ENCODE results near the gene VPS52. TPM values are rescaled to one million over a fixed set of nuclear protein-coding genes. Genes with fewer than 3 reads are reported as not detected.

Gene VPS52
- polyA plus RNA-seq, 1 donor from 2014 or later = 29.1 TPM

DNA sequence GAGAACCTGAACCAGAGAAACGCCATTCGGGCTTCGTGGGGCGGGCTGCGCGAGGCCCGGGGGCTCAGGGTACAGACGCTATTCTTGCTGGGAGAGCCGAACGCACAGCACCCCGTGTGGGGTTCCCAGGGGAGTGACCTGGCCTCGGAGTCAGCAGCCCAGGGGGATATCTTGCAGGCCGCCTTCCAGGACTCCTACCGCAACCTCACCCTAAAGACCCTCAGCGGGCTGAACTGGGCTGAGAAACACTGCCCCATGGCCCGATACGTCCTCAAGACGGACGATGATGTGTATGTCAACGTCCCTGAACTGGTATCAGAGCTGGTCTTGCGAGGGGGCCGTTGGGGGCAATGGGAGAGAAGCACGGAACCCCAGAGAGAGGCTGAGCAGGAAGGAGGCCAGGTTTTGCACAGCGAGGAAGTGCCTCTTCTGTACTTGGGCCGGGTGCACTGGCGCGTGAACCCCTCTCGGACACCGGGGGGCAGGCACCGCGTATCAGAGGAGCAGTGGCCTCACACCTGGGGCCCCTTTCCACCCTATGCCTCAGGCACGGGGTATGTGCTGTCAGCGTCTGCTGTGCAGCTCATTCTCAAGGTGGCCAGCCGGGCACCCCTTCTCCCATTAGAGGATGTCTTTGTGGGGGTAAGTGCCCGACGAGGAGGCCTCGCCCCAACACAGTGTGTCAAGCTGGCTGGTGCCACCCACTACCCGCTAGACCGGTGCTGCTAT is 6.2 kb upstream of the VPS52 start:
- H4K20me1 ChIP-seq (ENCODE audit: insufficient read depth) = no peaks in the 10 kb centered on the region
- H3K9ac ChIP-seq (ENCODE audit: low read length) = peak overlapping the region; percentile 81

DNA sequence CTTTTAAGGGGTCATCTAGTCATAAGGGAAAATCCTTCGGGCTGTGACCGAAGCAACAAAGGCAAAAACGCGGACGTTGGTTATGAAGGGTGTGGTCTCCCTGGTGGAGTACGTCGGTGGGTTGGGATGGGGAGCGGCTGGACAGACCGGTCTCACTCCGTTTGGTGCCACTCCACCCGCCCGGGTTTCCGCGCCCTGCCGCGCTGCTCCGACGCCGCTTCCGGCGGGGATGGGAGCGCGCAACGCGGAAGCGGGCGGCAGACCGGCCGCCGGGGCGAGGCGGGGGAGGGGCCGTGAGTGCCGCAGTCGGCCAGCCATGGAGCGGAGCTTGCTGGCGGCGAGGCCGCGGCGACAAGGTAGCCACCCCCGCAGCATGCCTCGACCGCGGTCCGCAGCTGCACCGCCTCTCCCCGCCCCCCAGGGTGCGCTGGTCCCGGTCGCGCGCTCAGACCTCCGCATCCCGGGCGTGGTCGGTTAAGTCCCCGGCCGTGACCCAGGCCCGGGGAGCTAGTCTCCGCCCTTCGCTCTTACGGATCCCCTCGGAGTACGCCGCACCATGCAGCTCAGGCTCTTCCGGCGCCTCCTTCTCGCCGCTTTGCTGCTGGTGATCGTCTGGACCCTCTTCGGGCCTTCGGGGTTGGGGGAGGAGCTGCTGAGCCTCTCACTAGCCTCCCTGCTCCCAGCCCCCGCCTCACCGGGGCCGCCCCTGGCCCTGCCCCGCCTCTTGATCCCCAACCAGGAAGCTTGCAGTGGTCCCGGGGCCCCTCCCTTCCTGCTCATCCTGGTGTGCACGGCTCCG is 5.4 kb upstream of the VPS52 start, which contains the start of gene B3GALT4:
Gene B3GALT4 (plus strand): TSS at position 260 of the 799 bp plus-strand sequence. CDS start 297 bp downstream, at position 557.
- peak; percentile 46 for TF ChIP-seq EP300 (conservative IDR thresholded peaks at IDR 0.05; ENCODE audit: poor library complexity, severe bottlenecking)
- TF ChIP-seq RAD21 (conservative IDR thresholded peaks at IDR 0.05) = peak; percentile 53
- TF ChIP-seq EZH2 (IDR thresholded peaks at IDR 0.05; ENCODE audit: borderline replicate concordance, insufficient read depth, low read length, poor library complexity, severe bottlenecking) = no peak
- TF ChIP-seq, protein P1, sequence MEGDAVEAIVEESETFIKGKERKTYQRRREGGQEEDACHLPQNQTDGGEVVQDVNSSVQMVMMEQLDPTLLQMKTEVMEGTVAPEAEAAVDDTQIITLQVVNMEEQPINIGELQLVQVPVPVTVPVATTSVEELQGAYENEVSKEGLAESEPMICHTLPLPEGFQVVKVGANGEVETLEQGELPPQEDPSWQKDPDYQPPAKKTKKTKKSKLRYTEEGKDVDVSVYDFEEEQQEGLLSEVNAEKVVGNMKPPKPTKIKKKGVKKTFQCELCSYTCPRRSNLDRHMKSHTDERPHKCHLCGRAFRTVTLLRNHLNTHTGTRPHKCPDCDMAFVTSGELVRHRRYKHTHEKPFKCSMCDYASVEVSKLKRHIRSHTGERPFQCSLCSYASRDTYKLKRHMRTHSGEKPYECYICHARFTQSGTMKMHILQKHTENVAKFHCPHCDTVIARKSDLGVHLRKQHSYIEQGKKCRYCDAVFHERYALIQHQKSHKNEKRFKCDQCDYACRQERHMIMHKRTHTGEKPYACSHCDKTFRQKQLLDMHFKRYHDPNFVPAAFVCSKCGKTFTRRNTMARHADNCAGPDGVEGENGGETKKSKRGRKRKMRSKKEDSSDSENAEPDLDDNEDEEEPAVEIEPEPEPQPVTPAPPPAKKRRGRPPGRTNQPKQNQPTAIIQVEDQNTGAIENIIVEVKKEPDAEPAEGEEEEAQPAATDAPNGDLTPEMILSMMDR (IDR thresholded peaks at IDR 0.05; ENCODE audit: poor library complexity, severe bottlenecking) = peak; percentile 74
- no peak for TF ChIP-seq TAF1 (IDR thresholded peaks at IDR 0.05; ENCODE audit: low read depth)
- TF ChIP-seq POLR2AphosphoS5 (IDR thresholded peaks at IDR 0.05) = peak; percentile 70
- TF ChIP-seq SMC3 (conservative IDR thresholded peaks at IDR 0.05; ENCODE audit: poor library complexity) = peak; percentile 64
- TF ChIP-seq, protein P2, sequence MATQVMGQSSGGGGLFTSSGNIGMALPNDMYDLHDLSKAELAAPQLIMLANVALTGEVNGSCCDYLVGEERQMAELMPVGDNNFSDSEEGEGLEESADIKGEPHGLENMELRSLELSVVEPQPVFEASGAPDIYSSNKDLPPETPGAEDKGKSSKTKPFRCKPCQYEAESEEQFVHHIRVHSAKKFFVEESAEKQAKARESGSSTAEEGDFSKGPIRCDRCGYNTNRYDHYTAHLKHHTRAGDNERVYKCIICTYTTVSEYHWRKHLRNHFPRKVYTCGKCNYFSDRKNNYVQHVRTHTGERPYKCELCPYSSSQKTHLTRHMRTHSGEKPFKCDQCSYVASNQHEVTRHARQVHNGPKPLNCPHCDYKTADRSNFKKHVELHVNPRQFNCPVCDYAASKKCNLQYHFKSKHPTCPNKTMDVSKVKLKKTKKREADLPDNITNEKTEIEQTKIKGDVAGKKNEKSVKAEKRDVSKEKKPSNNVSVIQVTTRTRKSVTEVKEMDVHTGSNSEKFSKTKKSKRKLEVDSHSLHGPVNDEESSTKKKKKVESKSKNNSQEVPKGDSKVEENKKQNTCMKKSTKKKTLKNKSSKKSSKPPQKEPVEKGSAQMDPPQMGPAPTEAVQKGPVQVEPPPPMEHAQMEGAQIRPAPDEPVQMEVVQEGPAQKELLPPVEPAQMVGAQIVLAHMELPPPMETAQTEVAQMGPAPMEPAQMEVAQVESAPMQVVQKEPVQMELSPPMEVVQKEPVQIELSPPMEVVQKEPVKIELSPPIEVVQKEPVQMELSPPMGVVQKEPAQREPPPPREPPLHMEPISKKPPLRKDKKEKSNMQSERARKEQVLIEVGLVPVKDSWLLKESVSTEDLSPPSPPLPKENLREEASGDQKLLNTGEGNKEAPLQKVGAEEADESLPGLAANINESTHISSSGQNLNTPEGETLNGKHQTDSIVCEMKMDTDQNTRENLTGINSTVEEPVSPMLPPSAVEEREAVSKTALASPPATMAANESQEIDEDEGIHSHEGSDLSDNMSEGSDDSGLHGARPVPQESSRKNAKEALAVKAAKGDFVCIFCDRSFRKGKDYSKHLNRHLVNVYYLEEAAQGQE (IDR thresholded peaks at IDR 0.05; ENCODE audit: borderline replicate concordance) = peak; percentile 47
- TF ChIP-seq MXI1 (conservative IDR thresholded peaks at IDR 0.05; ENCODE audit: poor library complexity, severe bottlenecking) = peak; percentile 72
- Histone ChIP-seq H3K4me2 (ENCODE audit: low read length) (peak within 1 kb of the TSS; percentile 75), H3F3A (ENCODE audit: insufficient read depth, low read length, poor library complexity, severe bottlenecking) (no peaks in the 10 kb centered on the region), H3K9me3 (ENCODE audit: low read length) (no peaks in the 10 kb centered on the region), H3K27me3 (ENCODE audit: insufficient read depth, low read depth, low read length) (no peaks in the 10 kb centered on the region), H3K27ac (ENCODE audit: low read length) (peak within 1 kb of the TSS; percentile 77), H2AFZ (ENCODE audit: low read depth, low read length) (peak within 1 kb of the TSS; percentile 65), H3K79me2 (replicated peaks; ENCODE audit: insufficient read depth, low read length) (peaks cover 18% of the 10 kb centered on the region), H4K20me1 (ENCODE audit: insufficient read depth) (no peaks in the 10 kb centered on the region), H3K4me3 (ENCODE audit: low read length) (peak within 1 kb of the TSS; percentile 82), H3K9me2 (ENCODE audit: insufficient read depth, low read length) (no peaks in the 10 kb centered on the region), H3K9ac (ENCODE audit: low read length) (peak within 1 kb of the TSS; percentile 81), H3K36me3 (ENCODE audit: insufficient read depth, low read length) (no peaks in the 10 kb centered on the region)

More for the DNA sequence above, 6.2 kb upstream of the VPS52 start:
- no peaks in the 10 kb centered on the region for H3K36me3 ChIP-seq (ENCODE audit: insufficient read depth, low read length)
- peak overlapping the region; percentile 82 for H3K4me3 ChIP-seq (ENCODE audit: low read length)
- H3K4me2 ChIP-seq (ENCODE audit: low read length) = peak overlapping the region; percentile 48
- no peaks in the 10 kb centered on the region for H3K9me2 ChIP-seq (ENCODE audit: insufficient read depth, low read length)
- peak overlapping the region; percentile 77 for H3K27ac ChIP-seq (ENCODE audit: low read length)
- H3K27me3 ChIP-seq (ENCODE audit: insufficient read depth, low read depth, low read length) = no peaks in the 10 kb centered on the region
- H3F3A ChIP-seq (ENCODE audit: insufficient read depth, low read length, poor library complexity, severe bottlenecking) = no peaks in the 10 kb centered on the region
- peak overlapping the region; percentile 65 for H2AFZ ChIP-seq (ENCODE audit: low read depth, low read length)
- TF ChIP-seq POLR2AphosphoS5 (IDR thresholded peaks at IDR 0.05) = no peak
- TF ChIP-seq, protein P1 (IDR thresholded peaks at IDR 0.05; ENCODE audit: poor library complexity, severe bottlenecking) = peak; percentile 5
- H3K9me3 ChIP-seq (ENCODE audit: low read length) = no peaks in the 10 kb centered on the region
- peaks cover 11% of the 10 kb centered on the region for H3K79me2 ChIP-seq (replicated peaks; ENCODE audit: insufficient read depth, low read length)

Measured in neural cell (in vitro differentiated cells).